Kidney (tissue), 14 donors: Measurements from ENCODE around the gene PSMD9. TPM values are rescaled to one million over a fixed set of nuclear protein-coding genes. Genes with fewer than 3 reads are reported as not detected.

Experiments
- DNase-seq, 5 donors: peaks; one replicate each; pipeline ENCODE4 v3.0.0-alpha.2; 2013 to 2020
- FAIRE-seq: peaks from 2 replicates; lab custom pipeline; 2012; peaks lifted over from hg19 to GRCh38; lab: Jason Lieb, UNC
- H3K27ac ChIP-seq, 2 donors: one replicate each; pipeline ENCODE4 v1.7.0; 2013; ENCODE audit warnings: low read depth in 2 of 2, low read length in 2 of 2, inconsistent platforms in 1 of 2
- H3K27me3 ChIP-seq: one replicate; pipeline ENCODE4 v1.7.1; 2013; ENCODE audit warnings: low read length, inconsistent platforms; ENCODE audit not compliant: control insufficient read depth, insufficient read depth
- H3K36me3 ChIP-seq, 3 donors: one replicate each; pipeline versions ENCODE4 v1.7.0 to v1.7.1; 2013; ENCODE audit warnings: low read length in 3 of 3, control low read depth in 1 of 3, inconsistent platforms in 1 of 3; ENCODE audit not compliant: insufficient read depth in 3 of 3, control insufficient read depth in 2 of 3
- H3K4me1 ChIP-seq, 3 donors: one replicate each; pipeline versions ENCODE4 v1.7.0 to v1.7.1; 2013; ENCODE audit warnings: low read length in 3 of 3, inconsistent platforms in 1 of 3, low read depth in 1 of 3; ENCODE audit not compliant: control insufficient read depth in 2 of 3, insufficient read depth in 2 of 3
- H3K4me3 ChIP-seq, 3 donors: one replicate each; pipeline versions ENCODE4 v1.7.0 to v1.8.1; 2013; ENCODE audit warnings: low read length in 3 of 3, control low read depth in 1 of 3, inconsistent platforms in 1 of 3
- H3K9ac ChIP-seq, 3 donors: one replicate each; pipeline versions ENCODE4 v1.7.0 to v1.7.1; 2013; ENCODE audit warnings: low read length in 3 of 3, control low read depth in 1 of 3, inconsistent platforms in 1 of 3
- H3K9me3 ChIP-seq, 3 donors: one replicate each; pipeline versions ENCODE4 v1.7.0 to v1.7.1; 2013; ENCODE audit warnings: low read length in 3 of 3, control low read depth in 1 of 3, inconsistent platforms in 1 of 3; ENCODE audit not compliant: control insufficient read depth in 2 of 3, insufficient read depth in 1 of 3
- intact Hi-C: fragments of 100-400 bp; cut with DNase I; formaldehyde crosslinking; loops from one replicate; pipeline ENCODE4 v1.11.1; 2022
- polyA plus RNA-seq: library from polyadenylated mRNA; stranded (reverse); fragments of 350-450 nt; fragmentation: Illumina TruSeq; extraction: RNeasy Lipid Tissue Mini Kit (QIAGEN cat#74804); gene quantifications from one replicate; pipeline ENCODE4 v1.2.3, GENCODE V29; 2014; ENCODE audit warnings: low read depth, low replicate concordance; ENCODE audit not compliant: insufficient read depth
- total RNA-seq: library from RNA; stranded (reverse); fragmentation: NEBNext Ultra II Directional; extraction: Animal tissue kit (Norgen Biotek cat#: 25700); gene quantifications from one replicate; pipeline ENCODE4 v1.2.1, GENCODE V29; 2021
- TF ChIP-seq, protein P1 (sequence below): IDR thresholded peaks from 3 replicates; pipeline ENCODE4 v1.5.1; 2012; ENCODE audit warnings: mild to moderate bottlenecking, moderate library complexity, borderline replicate concordance; ENCODE audit not compliant: insufficient read depth; ENCODE audit errors: extremely low read depth
- donor health status: control.
- donor health status: control.
- donor health status: control.
- donor health status: control.
- donor health status: control.
- donor health status: DM: yes; HTN: yes; CAD: no.
- donor health status: Normal renal cell carcinoma (clear cell type).

Gene PSMD9
- total and polyA plus RNA-seq, 2 donors from 2014 or later, result 54.9 to 115 TPM

DNA sequence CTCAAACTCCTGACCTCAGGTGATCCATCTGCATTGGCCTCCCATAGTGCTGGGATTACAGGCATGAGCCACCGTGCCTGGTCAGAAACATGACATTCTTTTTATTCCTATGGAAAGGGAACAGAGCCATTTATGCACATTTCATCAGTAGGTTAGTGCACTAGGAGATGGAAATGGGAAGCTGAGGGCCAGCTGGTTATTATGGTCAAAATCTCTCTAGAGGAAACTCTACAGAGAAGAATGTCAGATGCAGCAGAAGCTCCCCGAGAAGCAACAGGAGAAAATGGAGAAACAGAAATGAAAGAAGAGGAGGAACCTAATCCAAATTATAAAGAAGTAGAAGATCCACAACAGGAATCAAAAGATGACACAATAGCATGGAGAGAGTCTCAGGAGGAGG, 32.5 kb downstream of the PSMD9 start:
- H3K4me3 ChIP-seq, result no peak overlapping the region
- DNase-seq (no peak), FAIRE-seq (no peak)
- peaks cover 0 to 4% (median 0%) of the 10 kb centered on the region in 3 donors for H3K4me1 ChIP-seq
- intact Hi-C loops, result no loop called here
- H3K9ac ChIP-seq, result no peak overlapping the region
- H3K27ac ChIP-seq, result no peak overlapping the region
- no peaks in the 10 kb centered on the region for H3K27me3 ChIP-seq
- TF ChIP-seq, protein P1, sequence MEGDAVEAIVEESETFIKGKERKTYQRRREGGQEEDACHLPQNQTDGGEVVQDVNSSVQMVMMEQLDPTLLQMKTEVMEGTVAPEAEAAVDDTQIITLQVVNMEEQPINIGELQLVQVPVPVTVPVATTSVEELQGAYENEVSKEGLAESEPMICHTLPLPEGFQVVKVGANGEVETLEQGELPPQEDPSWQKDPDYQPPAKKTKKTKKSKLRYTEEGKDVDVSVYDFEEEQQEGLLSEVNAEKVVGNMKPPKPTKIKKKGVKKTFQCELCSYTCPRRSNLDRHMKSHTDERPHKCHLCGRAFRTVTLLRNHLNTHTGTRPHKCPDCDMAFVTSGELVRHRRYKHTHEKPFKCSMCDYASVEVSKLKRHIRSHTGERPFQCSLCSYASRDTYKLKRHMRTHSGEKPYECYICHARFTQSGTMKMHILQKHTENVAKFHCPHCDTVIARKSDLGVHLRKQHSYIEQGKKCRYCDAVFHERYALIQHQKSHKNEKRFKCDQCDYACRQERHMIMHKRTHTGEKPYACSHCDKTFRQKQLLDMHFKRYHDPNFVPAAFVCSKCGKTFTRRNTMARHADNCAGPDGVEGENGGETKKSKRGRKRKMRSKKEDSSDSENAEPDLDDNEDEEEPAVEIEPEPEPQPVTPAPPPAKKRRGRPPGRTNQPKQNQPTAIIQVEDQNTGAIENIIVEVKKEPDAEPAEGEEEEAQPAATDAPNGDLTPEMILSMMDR, result no peak
- H3K9me3 ChIP-seq, result no peaks in the 10 kb centered on the region
- H3K36me3 ChIP-seq, result peaks cover 0 to 7% (median 6%) of the 10 kb centered on the region in 3 donors

DNA sequence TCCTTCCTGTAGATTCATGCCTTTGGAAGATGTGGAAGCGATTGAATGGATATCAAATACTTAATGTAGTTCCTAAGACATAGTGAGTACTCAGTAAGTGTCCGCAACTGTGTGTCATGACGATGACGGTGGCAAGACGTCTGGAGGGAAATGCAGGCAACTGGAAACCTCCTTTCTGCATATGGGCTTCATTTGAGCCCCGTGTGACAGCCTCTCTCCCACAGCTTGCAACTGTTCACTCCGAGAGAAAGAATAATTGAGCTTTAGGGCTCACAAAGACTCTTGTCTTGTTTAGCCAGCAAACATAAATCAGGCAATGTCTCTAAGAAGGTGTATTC, 36.7 kb downstream of the PSMD9 start:
- Histone ChIP-seq H3K4me3 (peak overlapping the region in 1 of 3 donors; percentile 34), H3K36me3 (no peaks in the 10 kb centered on the region), H3K9me3 (no peaks in the 10 kb centered on the region), H3K9ac (peak overlapping the region in 1 of 3 donors; percentile 16), H3K4me1 (peaks cover 0 to 2% (median 0%) of the 10 kb centered on the region in 3 donors), H3K27me3 (no peaks in the 10 kb centered on the region), H3K27ac (peak overlapping the region; percentile 63 to 79)
- TF ChIP-seq, protein P1, result no peak
- DNase-seq (peak in 4 of 5 donors; percentile 51 to 82 (median 65)), FAIRE-seq (no peak)
- intact Hi-C loops, result no loop called here

DNA sequence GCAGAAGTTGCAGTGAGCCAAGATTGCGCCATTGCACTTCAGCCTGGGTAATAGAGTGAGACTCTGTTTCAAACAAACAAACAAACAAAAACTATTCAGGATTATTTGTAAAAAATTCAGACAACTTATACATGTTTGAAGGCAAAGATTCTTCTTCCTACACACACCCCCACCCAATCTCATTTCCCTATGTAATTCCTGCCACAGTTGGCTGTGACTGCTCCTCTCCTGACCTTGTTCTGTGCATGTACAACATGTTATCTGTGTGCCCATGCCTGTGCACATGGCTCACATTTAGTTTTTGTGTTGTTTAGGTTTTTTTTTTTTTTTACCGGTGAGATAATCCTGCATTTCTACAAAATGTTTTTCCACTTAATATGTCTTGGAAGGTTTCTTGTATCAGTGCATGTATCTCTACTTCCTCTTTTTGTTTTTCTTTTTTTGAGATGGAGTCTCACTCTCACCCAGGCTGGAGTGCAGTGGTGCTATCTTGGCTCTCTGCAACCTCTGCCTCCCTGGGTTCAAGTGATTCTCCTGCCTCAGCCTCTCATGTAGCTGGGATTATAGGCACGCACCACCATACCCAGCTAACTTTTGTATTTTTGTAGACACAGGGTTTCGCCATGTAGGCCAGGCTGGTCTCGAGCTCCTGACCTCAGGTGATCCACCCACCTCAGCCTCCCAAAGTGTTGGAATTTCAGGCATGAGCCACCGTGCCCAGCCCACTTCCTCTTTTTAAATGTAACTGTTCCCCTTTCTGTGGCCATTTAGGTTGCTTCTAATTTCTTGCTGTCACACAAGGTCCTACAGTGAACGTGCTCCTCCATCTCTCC, 38.5 kb downstream of the PSMD9 start:
- TF ChIP-seq, protein P1, result no peak
- FAIRE-seq (no peak), DNase-seq (no peak)
- H3K9ac ChIP-seq, result no peak overlapping the region
- peaks cover 0 to 4% (median 0%) of the 10 kb centered on the region in 3 donors for H3K4me1 ChIP-seq
- no peaks in the 10 kb centered on the region for H3K9me3 ChIP-seq
- intact Hi-C loops, result no loop called here
- H3K4me3 ChIP-seq, result no peak overlapping the region
- H3K27ac ChIP-seq, result no peak overlapping the region
- no peaks in the 10 kb centered on the region for H3K27me3 ChIP-seq
- H3K36me3 ChIP-seq, result peaks cover 0 to 2% (median 0%) of the 10 kb centered on the region in 3 donors
